Skeletal muscle cell (primary cell): Measurements from ENCODE around the gene PTK7.
"Not testable (repeated sequence)": the region's sequence is repeated elsewhere in the genome, so short reads cannot be mapped to it uniquely, and the experiment has no call there.

Experiments used
- DNase-seq: peaks from one replicate; pipeline ENCODE4 v3.0.0-alpha.2; 2010; ENCODE audit warnings: low read depth
- H3K4me3 ChIP-seq: 2 replicates; pipeline ENCODE4 v1.5.1; 2011; ENCODE audit warnings: low read depth, mild to moderate bottlenecking, control low read depth, low read length, moderate library complexity

The PTK7 gene

GRCh38 chr6:43129434-43130194 is 53.5 kb downstream of the PTK7 start:
- no peak overlapping the region for H3K4me3 ChIP-seq
- no peak for DNase-seq

GRCh38 chr6:43130429-43130828 is 54.3 kb downstream of the PTK7 start:
- DNase-seq = no peak
- no peak overlapping the region for H3K4me3 ChIP-seq

- not testable (repeated sequence) for H3K4me3 ChIP-seq, DNase-seq
Measured at GRCh38 chr6:43131379-43131778, 55.3 kb downstream of the PTK7 start.

GRCh38 chr6:43138267-43138666 is 62.2 kb downstream of the PTK7 start:
- DNase-seq = no peak
- no peak overlapping the region for H3K4me3 ChIP-seq

GRCh38 chr6:43139973-43140372 is 63.9 kb downstream of the PTK7 start:
- DNase-seq, H3K4me3 ChIP-seq: not testable (repeated sequence)

- no peak overlapping the region for H3K4me3 ChIP-seq
- no peak for DNase-seq
Measured at GRCh38 chr6:43141644-43142043, 65.5 kb downstream of the PTK7 start.

GRCh38 chr6:43142101-43142500 is 66.0 kb downstream of the PTK7 start:
- H3K4me3 ChIP-seq = no peak overlapping the region
- no peak for DNase-seq

- peak; percentile 79 for DNase-seq
- no peak overlapping the region for H3K4me3 ChIP-seq
Measured at GRCh38 chr6:43143235-43144128, 67.4 kb downstream of the PTK7 start.

GRCh38 chr6:43144879-43145278 is 68.8 kb downstream of the PTK7 start:
- no peak for DNase-seq

GRCh38 chr6:43146261-43146660 is 70.1 kb downstream of the PTK7 start:
- no peak overlapping the region for H3K4me3 ChIP-seq

More at GRCh38 chr6:43144879-43145278, 68.8 kb downstream of the PTK7 start:
- H3K4me3 ChIP-seq = no peak overlapping the region

GRCh38 chr6:43146709-43147688 is 70.9 kb downstream of the PTK7 start:
- DNase-seq = no peak
- no peak overlapping the region for H3K4me3 ChIP-seq

More at GRCh38 chr6:43146261-43146660, 70.1 kb downstream of the PTK7 start:
- DNase-seq = no peak

- DNase-seq = no peak
- no peak overlapping the region for H3K4me3 ChIP-seq
Measured at GRCh38 chr6:43147691-43148477, 71.8 kb downstream of the PTK7 start.

GRCh38 chr6:43149265-43149664 is 73.2 kb downstream of the PTK7 start:
- no peak for DNase-seq
- no peak overlapping the region for H3K4me3 ChIP-seq

- no peak for DNase-seq
- no peak overlapping the region for H3K4me3 ChIP-seq
Measured at GRCh38 chr6:43150051-43150751, 74.1 kb downstream of the PTK7 start.

GRCh38 chr6:43159599-43159998 is 83.5 kb downstream of the PTK7 start:
- no peak for DNase-seq
- H3K4me3 ChIP-seq = no peak overlapping the region

GRCh38 chr6:43163899-43164298 is 87.8 kb downstream of the PTK7 start:
- no peak overlapping the region for H3K4me3 ChIP-seq
- no peak for DNase-seq

GRCh38 chr6:43170417-43170930 is 94.4 kb downstream of the PTK7 start:
- peak; percentile 73 for DNase-seq
- peak overlapping the region; percentile 85 for H3K4me3 ChIP-seq
